ENCODE data around the gene GTF3C4. TPM values are rescaled to one million over a fixed set of nuclear protein-coding genes. Genes with fewer than 3 reads are reported as not detected.
"Not testable (repeated sequence)": the region's sequence is repeated elsewhere in the genome, so short reads cannot be mapped to it uniquely, and the experiment has no call there.

Gene GTF3C4
- total RNA-seq, 1 experiment from 2014 or later = 40.8 TPM

- peaks cover 21% of the 10 kb centered on the region for H3K27me3 ChIP-seq (replicated peaks; ENCODE audit: insufficient read depth, low read depth, low read length, poor library complexity)
- no peak overlapping the region for H3K4me3 ChIP-seq (ENCODE audit: low read depth, low read length, poor library complexity, severe bottlenecking)
- no peaks in the 10 kb centered on the region for H3K9me3 ChIP-seq (ENCODE audit: low read depth, low read length, poor library complexity, severe bottlenecking)
- intact Hi-C loops (cut with micrococcal nuclease; ENCODE audit: unreplicated experiment) = no loop called here
- H3K36me3 ChIP-seq (ENCODE audit: insufficient read depth, low read length, poor library complexity, severe bottlenecking) = no peaks in the 10 kb centered on the region
- TF ChIP-seq EZH2 (IDR thresholded peaks at IDR 0.05; ENCODE audit: borderline replicate concordance, low read depth, low read length, poor library complexity, severe bottlenecking) = no peak
- TF ChIP-seq CTCF (conservative IDR thresholded peaks at IDR 0.05; ENCODE audit: low read depth, low read length) = no peak
- no peak overlapping the region for H3K27ac ChIP-seq (ENCODE audit: low read depth, low read length, poor library complexity, severe bottlenecking)
- ChIA-PET POLR2A (ENCODE audit: low non-redundant PET) (no interaction called here), CTCF (no interaction called here)
- BruUV-seq (replicated peaks) = no TSS peak
- H3K4me1 ChIP-seq (ENCODE audit: insufficient read depth, low read length, poor library complexity, severe bottlenecking) = no peaks in the 10 kb centered on the region
- DNase-seq (ENCODE audit: low spot score) = no peak
Measured at GRCh38 chr9:132717326-132717945, 47.2 kb downstream of the GTF3C4 start.

GRCh38 chr9:132718381-132718928 lies 48.2 kb downstream of the GTF3C4 start:
- DNase-seq (ENCODE audit: low spot score); POLR2A ChIA-PET (ENCODE audit: low non-redundant PET): not testable (repeated sequence)

DNA sequence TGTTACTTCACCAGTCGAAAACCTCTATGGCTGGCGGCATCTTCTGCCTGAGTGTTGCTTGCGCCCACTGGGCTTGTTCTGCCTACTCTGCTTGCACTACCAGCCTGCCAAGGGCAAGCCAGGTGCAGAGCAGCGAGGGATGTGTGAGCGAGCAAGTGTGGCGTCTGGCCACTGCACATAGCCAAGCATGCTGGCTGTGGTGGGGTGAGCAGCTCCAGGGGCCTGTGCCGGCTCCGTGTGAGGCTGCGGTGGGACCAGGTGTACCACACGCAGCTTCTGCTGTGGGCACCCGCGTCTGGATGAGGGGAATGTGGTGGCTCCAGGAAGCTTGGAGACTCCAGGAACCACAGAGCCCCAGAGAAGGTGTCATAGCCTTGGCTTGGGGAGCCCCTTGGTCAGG lies 51.4 kb downstream of the GTF3C4 start:
- intact Hi-C loops (cut with micrococcal nuclease; ENCODE audit: unreplicated experiment) = no loop called here
- H3K4me3 ChIP-seq (ENCODE audit: low read depth, low read length, poor library complexity, severe bottlenecking) = no peak overlapping the region
- TF ChIP-seq CTCF (conservative IDR thresholded peaks at IDR 0.05; ENCODE audit: low read depth, low read length) (no peak), EZH2 (IDR thresholded peaks at IDR 0.05; ENCODE audit: borderline replicate concordance, low read depth, low read length, poor library complexity, severe bottlenecking) (no peak)
- no peak for DNase-seq (ENCODE audit: low spot score)
- ChIA-PET POLR2A (ENCODE audit: low non-redundant PET) (no interaction called here), CTCF (no interaction called here)
- no peaks in the 10 kb centered on the region for H3K36me3 ChIP-seq (ENCODE audit: insufficient read depth, low read length, poor library complexity, severe bottlenecking)
- H3K27ac ChIP-seq (ENCODE audit: low read depth, low read length, poor library complexity, severe bottlenecking) = no peak overlapping the region
- no TSS peak for BruUV-seq (replicated peaks)
- H3K9me3 ChIP-seq (ENCODE audit: low read depth, low read length, poor library complexity, severe bottlenecking) = no peaks in the 10 kb centered on the region
- H3K4me1 ChIP-seq (ENCODE audit: insufficient read depth, low read length, poor library complexity, severe bottlenecking) = no peaks in the 10 kb centered on the region
- H3K27me3 ChIP-seq (replicated peaks; ENCODE audit: insufficient read depth, low read depth, low read length, poor library complexity) = peaks cover 21% of the 10 kb centered on the region

More at GRCh38 chr9:132718381-132718928, 48.2 kb downstream of the GTF3C4 start:
- H3K9me3 ChIP-seq (ENCODE audit: low read depth, low read length, poor library complexity, severe bottlenecking); H3K4me1 ChIP-seq (ENCODE audit: insufficient read depth, low read length, poor library complexity, severe bottlenecking); intact Hi-C loops (cut with micrococcal nuclease; ENCODE audit: unreplicated experiment); H3K4me3 ChIP-seq (ENCODE audit: low read depth, low read length, poor library complexity, severe bottlenecking); CTCF ChIA-PET; H3K27ac ChIP-seq (ENCODE audit: low read depth, low read length, poor library complexity, severe bottlenecking); H3K36me3 ChIP-seq (ENCODE audit: insufficient read depth, low read length, poor library complexity, severe bottlenecking); BruUV-seq (replicated peaks): not testable (repeated sequence)
- H3K27me3 ChIP-seq (replicated peaks; ENCODE audit: insufficient read depth, low read depth, low read length, poor library complexity) = peaks cover 21% of the 10 kb centered on the region

- CTCF ChIA-PET = no interaction called here
- TF ChIP-seq CTCF (conservative IDR thresholded peaks at IDR 0.05; ENCODE audit: low read depth, low read length) (no peak), EZH2 (IDR thresholded peaks at IDR 0.05; ENCODE audit: borderline replicate concordance, low read depth, low read length, poor library complexity, severe bottlenecking) (no peak)
- Histone ChIP-seq H3K4me3 (ENCODE audit: low read depth, low read length, poor library complexity, severe bottlenecking) (no peak overlapping the region), H3K9me3 (ENCODE audit: low read depth, low read length, poor library complexity, severe bottlenecking) (no peaks in the 10 kb centered on the region), H3K27ac (ENCODE audit: low read depth, low read length, poor library complexity, severe bottlenecking) (no peak overlapping the region), H3K36me3 (ENCODE audit: insufficient read depth, low read length, poor library complexity, severe bottlenecking) (no peaks in the 10 kb centered on the region), H3K4me1 (ENCODE audit: insufficient read depth, low read length, poor library complexity, severe bottlenecking) (no peaks in the 10 kb centered on the region), H3K27me3 (replicated peaks; ENCODE audit: insufficient read depth, low read depth, low read length, poor library complexity) (peaks cover 22% of the 10 kb centered on the region)
- BruUV-seq (replicated peaks) = no TSS peak
- intact Hi-C loops (cut with micrococcal nuclease; ENCODE audit: unreplicated experiment) = no loop called here
- POLR2A ChIA-PET (ENCODE audit: low non-redundant PET) = no interaction called here
- DNase-seq (ENCODE audit: low spot score) = no peak
Measured at GRCh38 chr9:132722564-132723065, 52.4 kb downstream of the GTF3C4 start.

Measured in A673 (cell line).